HG02870 (cell line): ENCODE data around the gene RAD51B.

ENCODE experiments used
- ATAC-seq: cut with Tn5 transposase; IDR thresholded peaks from one replicate; pipeline ENCODE4 v1.9.1; 2021; ENCODE audit warnings: mild to moderate bottlenecking, moderate library complexity; ENCODE audit not compliant: unreplicated experiment

Gene RAD51B

GRCh38 chr14:68140076-68140741, 320.6 kb downstream of the RAD51B start:
- ATAC-seq = no peak

DNA sequence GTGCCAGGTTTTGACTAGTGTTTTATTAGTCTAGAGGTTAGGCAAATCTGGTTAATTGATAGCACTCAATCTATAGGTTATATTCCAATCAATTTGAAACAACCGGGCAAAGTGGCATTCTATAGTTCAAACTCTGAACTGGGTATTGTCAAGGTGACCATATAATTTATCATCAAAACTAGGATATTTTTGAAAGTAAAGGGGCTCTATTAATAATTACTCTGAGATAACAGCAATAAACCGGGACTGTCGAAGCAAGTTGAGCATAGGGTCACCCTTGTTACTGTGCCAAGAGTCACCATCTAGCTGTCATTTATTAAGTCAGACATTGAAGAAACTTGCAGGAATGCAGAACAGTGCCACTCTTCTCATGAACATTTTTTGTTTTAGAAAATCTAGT, 321.2 kb downstream of the RAD51B start:
- no peak for ATAC-seq

DNA sequence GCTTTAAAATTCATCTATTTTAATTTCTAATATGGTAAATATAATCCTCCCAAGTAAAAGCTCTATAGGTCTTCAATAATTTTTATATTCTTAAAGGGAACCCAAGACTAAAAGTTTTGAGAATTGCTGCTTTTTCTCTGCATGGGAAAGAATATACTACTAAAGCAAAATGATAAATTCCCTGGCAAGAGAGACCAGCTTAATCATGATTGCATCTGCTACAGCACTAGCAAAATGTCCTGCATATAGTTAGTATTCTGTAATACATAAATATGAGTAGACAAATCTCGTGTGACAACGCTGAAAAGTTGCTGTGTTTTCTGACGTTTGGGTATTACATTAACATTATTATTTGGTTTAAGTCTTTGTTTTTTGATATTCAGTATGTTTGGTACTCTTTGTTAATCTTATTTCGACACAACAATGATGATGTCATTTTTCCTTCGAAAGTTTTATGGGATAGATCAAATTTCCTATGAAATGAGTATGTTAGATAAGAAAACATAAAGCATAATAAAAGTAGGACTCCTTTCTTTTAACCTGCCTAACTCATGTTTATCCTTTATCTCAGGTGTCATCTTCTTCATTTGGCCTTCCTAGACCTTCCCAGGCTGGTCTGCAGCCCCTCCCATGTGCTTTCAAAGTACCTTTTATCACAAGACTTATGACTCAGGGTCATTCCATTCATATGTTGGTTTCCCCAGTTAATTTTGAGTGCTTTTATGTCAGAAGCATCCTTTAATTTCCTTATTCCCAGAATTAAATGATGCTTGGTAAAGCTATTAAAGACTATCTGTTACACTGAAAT, 321.9 kb downstream of the RAD51B start:
- no peak for ATAC-seq

DNA sequence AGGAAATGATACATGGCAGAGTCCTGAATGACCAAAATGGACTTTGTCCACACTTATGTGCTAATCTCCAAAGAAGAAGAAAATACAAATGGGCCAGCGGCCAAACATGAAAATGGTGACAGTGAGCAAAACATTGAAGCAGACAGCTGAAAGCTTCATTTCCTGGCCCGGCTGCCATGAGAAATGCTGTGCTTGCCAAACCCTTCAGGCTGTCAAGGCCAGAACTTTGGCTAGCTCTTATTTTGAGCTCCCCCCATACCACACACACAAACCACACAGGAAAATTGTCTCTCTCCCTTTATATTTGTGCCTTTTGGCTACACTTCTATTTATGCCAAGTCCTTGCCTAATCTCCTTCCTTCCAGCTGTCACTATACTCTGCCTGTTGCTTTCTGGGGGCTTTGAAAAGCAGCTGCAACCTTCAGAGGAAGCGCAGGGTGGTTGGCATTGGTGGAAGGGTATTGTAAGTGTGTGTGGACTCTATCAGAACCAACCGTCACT, 323.8 kb downstream of the RAD51B start:
- ATAC-seq = no peak

GRCh38 chr14:68144051-68144681, 324.6 kb downstream of the RAD51B start:
- no peak for ATAC-seq

GRCh38 chr14:68145036-68145435, 325.5 kb downstream of the RAD51B start:
- no peak for ATAC-seq

DNA sequence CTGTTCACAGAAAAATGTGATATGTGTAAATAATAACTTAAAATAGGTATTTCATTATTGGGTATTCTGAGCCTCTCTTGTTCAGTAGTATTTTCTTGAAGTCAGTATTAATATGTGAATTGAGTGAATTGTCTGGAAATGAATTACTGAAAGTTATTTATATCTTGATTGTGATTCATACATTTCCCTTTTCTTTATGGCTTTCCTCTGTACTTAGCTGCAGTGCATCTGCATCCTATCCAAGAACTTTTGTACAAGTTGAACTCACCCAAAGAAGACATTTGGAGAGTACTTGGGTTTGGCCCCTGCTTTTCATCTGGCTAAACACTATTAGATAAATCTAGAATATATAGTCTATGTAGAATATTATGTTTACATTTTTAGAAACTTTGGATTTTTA, 326.0 kb downstream of the RAD51B start:
- no peak for ATAC-seq

DNA sequence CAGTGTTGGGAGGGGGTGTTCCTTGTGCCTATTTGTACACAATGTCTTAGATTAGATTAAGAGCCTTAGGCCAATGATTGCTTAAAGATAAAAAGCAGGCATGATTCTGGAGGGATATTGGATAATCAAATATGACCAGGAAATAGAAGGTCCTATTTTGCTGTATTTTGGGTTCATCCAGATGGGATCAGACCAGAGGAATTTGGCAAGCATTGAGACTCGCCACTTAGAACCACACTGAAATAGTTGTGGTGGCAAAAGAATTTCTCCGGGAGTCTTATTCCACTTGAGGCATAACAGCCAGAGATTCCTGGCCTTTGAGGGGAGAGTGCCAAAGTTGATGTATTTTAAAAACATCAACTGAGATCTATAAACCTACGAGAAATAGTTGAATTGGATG, 327.2 kb downstream of the RAD51B start:
- ATAC-seq = no peak

GRCh38 chr14:68147303-68147702, 327.7 kb downstream of the RAD51B start:
- no peak for ATAC-seq

DNA sequence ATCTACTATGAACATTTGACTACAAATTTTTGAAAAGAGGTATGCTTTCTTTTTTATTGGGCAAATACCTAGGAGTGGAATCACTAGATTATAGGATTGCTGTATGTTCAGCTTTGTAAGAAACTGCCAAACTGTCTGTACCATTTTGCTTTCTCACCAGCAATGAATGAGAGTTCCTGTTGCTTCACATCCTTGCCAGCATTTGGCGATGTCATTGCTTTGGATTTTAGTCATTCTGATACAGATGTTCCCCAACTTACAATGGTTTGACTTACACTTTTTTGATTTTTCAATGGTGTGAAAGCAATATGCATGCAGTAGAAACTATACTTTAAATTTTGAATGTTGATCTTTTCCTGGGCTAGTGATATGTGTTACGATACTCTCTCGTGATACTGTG, 328.7 kb downstream of the RAD51B start:
- ATAC-seq = no peak

DNA sequence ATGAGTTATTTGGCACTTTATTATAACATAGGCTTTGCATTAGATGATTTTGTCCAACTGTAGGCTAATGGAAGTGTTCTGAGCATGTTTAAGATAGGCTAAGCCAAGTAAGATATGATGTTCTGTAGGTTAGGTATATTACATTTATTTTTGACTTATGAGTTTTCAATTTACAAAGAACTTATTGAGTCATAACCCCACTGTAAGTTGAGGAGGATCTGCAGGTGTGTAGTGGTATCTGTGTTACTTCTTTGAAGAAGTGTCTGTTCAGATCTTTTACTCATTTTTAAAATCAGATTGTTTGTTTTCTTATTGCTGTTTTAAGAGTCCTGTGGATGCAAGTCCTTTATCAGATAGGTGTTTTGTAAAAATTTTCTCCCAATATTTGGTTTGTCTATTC, 329.2 kb downstream of the RAD51B start:
- ATAC-seq = no peak

- ATAC-seq = no peak
Observed at GRCh38 chr14:68153275-68153674, 333.7 kb downstream of the RAD51B start.

DNA sequence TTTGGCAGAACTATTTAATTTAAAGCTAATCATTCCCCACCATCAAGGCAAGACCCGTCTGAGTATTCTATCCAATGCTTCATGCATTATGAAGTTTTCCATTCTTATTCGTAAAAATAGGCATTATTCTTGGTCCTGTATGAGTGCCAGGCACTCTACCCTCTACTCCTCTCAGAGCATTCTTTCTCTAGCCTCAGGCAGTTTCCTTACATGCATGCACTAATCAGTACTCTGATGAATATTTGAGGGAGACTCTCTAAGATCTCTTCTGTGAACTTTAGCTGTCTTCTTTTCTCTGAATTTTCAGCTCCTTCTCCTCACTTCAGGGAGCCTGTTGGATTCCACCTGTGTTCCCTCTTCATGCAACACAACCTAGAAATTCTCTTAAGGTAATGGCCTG, 334.7 kb downstream of the RAD51B start:
- no peak for ATAC-seq

DNA sequence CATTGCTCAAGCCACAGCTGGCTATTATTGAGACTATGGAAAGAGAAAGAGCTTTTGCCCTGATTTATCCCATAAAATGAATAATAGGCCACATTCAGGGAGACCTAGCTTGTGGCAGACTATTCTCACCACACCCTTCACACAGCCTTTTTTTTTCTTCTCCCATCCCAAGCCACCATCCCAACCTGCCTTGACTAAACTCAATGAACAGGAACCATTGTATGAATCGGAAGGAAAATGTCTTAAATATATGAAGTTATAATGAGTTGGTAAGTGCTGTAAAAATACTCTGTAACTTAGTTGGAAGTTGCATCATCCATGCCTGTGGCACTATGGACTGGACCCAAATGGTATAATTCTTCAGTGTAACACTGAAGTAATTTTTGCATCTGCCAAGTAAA, 338.4 kb downstream of the RAD51B start:
- ATAC-seq = no peak

DNA sequence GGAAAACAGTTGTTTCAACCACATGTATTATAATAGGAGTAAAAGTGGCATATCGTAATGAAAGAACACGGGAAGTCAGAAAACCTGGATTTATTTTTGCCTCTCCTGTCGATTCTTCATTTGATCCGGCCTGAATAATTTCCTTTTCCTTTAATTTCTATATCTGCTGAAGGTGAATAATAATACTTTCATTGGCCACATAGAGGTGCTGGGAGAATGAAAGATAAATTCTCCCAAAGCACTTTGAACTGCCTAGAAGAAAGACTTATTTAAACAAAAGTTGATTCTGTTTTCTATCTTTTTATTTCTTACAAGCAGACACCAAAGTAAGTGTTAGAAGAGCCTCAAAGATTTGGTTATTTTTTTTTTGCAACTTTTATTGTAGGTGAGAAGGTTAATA, 339.1 kb downstream of the RAD51B start:
- no peak for ATAC-seq

DNA sequence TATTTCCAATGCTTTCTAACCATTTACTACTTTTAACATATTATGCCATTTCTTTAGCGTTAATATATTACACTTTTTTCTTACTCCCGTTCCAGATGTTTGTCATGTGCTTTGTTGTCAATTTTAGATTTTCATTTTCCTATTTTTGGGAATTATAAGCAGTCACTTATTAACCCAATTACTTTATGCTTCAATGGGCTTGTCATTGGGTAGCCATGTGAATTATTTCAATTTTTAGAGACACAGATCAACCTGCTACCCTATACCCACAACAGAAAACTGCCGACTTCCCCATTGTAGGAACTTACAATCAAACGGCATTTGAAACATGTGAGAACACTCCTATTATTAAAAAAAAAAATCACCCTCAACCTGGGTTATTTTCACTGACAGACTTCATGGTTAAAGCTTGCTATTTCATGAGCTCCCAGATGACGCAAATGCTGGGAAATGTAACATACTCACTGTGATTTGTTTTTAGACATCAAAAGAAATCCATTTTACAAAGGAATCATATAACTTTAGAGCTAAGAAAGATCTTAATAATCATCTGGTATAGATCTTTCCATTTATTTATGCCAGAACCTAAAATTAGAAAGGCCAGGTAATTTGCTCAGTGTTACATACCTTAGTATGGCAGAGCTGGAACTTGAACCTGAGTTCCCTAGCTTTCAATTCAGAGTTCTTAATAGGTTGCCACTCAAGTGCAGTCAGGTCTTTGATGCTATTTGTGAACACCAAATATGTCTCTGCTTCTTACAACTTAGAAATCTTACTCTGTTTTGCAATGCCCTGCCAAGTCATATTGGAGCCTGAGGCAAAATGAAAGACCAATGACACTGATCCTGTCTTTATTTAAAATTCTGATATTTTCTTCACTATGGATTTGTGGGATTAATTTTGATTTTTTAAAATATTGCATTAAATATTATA, 340.4 kb downstream of the RAD51B start:
- no peak for ATAC-seq

GRCh38 chr14:68160779-68161546, 341.4 kb downstream of the RAD51B start:
- no peak for ATAC-seq

GRCh38 chr14:68162887-68163286, 343.3 kb downstream of the RAD51B start:
- ATAC-seq = no peak

DNA sequence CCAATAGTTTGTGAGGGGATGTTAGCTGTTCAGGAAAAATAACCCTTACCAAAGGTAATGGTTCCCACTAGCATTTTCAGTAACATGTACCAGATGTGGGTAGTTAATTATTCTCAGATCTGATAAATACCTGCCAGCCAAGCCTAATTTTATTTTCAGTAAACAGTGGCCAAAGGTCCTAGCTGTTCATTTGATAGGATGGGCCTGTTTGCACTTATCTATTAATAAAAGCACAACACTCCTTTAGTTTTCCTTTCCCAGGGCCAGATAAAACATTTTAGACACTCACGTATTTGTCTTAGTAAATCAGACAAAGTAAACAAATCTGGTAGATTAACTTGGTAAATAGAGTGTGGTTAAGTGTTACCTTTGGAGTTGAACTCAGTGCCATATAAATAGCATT, 345.1 kb downstream of the RAD51B start:
- no peak for ATAC-seq

DNA sequence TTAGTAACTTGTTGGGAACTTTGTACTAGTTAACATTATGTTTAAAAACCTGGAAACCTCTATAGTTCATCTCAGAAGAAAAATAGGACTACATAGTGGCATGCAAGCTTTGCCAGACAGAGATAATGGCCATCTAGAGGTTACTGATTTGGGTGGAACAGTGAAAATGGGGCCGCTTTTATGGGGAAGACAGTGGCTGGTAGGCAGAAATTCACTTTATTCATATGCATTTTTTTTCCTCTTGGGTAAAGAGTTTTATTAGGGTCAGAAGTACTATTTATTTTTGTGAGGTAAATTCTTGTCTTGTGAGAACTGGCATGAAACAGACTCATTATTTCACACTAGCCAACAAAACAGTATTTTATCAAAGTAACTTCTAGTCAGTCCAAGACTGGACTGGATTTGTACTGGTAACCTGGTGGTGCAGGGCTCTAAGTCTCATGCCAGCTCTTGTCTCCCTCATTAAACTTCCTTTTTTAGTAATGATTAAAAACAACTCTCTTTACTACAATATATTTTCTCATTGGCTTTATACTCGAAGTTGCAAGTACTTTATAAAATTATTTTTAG, 345.8 kb downstream of the RAD51B start:
- no peak for ATAC-seq
